ENCODE data around the gene ACE.

DNA sequence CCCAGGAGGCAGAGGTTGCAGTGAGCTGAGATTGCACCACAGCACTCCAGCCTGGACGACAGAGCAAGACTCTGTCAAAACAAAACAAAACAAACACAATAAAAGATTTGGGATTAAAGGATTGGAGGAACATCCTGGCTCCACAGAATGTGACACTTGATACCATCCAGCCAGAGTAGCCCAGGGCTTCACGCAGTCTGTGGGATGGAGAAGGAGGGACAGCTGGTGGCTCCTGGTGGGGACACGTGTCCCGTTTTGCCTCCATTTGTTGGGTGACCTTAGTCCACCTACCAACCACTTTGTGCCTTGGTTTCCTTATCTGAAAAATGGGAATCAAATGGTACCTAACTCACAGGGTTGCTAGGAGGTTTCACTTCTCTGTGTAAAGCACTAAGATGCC, 18.4 kb upstream of the ACE start:
- TF ChIP-seq CTCF (IDR thresholded peaks at IDR 0.05) (no peak), POLR2A (IDR thresholded peaks at IDR 0.05) (no peak)

Data from lower leg skin (tissue), 3 donors.